GM21786 (cell line): Measurements from ENCODE around the gene DTX2.
A peak's percentile ranks its signal among the peaks of the same experiment; 100 is the strongest.
"Not testable (repeated sequence)": the region's sequence is repeated elsewhere in the genome, so short reads cannot be mapped to it uniquely, and the experiment has no call there.

Source experiments
- ATAC-seq: cut with Tn5 transposase; IDR thresholded peaks from one replicate; pipeline ENCODE4 v1.9.1; 2021; ENCODE audit not compliant: unreplicated experiment

The DTX2 gene

DNA sequence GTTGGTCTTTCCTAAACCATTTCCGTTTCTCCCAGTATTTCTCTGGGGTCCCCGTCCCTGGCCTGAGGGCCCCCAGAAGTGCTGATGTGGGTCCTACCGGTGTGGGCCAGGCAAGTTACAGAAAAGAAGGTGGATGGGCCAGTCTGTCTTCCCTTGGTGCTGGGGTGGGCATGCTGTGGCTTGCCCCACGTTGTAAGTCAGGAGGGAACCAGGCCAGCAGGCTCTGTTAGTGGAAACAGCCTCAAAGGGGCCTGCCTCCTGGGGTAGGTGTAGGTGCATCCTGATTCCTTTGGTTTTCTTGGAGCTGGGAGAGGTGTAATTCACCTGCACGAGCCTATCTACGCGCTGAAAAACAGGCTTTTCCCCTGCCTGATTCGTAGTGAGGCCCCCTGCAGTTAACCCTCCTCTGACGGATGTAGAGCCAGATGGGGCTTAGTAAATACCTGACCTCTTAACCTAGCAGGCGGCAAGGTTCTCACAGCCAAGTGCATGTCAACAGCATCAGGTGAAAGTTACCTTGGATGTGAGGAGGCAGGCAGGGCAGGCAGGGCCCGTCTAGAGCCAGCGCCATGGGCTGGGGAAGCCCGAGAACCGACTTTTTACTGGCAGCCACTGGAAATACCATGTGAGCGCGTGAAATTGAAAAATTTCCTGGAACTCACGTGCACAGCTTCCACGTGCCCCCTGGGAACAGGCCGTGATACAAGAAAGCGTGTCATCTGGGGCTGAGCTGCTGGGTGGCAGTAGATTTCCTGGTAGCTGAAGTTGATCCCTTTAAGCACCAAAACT lies 24.5 kb downstream of the DTX2 start:
- ATAC-seq = peak; percentile 15

DNA sequence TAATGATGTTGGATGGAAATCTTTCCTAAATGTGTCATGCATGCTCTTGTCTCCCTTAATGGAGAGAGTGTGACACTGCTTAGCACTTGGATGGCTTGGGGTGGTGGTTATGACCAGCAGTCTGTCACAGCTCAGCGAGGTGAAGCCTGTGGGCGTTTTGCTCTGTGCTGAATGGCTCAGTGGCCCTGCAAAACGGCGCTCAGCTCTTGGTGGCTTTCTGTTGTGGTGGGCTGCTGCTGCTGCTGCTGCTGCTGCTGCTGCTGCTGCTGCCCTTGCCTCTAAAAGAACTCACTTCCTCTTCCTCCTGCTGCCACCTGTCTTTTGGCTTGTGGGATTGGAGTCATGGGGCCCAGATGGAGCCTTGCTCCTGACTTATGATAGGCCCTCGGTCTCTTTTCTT lies 25.1 kb downstream of the DTX2 start:
- ATAC-seq = peak; percentile 98

DNA sequence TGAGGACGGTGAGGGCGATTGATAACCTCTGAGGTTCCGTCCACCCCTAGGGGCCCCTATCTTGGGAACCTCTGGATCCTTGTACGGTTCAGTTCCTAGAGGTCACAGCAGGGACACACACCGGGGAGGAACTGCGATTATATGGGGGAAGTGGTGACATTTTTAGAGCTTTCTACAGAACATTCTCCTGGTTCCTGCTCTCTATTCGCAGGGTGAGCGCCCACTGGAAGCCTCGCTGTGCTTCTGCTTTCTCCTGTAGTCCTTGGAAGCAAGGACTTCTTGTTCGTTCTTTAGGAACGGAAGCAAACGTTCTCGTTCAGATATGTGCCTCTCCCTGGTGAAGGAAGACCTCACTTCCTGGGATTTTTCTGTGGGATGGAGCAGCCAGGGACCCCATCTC lies 26.5 kb downstream of the DTX2 start:
- ATAC-seq = not testable (repeated sequence)

DNA sequence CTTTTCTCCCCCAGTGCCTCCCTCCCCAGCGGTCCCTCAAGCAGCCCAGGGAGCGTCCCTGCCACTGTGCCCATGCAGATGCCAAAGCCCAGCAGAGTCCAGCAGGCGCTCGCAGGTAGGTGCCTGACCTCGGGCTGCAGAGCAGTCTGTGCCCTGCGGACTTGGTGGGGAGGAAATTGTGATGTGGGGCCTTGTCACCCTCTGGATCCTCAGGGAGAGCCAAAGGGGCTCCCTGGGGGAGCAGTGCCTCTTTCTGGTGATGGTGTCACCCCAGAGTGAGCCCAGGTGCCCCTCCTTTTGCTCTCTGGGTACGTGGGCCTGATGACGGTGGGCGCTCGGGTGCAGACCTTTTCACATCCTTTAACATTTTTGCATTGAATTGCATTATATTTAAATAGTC lies 30.6 kb downstream of the DTX2 start:
- ATAC-seq = not testable (repeated sequence)

GRCh38 chr7:76495717-76496116 lies 34.2 kb downstream of the DTX2 start:
- ATAC-seq = not testable (repeated sequence)

- ATAC-seq = not testable (repeated sequence)
Measured at GRCh38 chr7:76497918-76498582, 36.5 kb downstream of the DTX2 start.

- ATAC-seq = not testable (repeated sequence)
Measured at GRCh38 chr7:76498583-76499200, 37.2 kb downstream of the DTX2 start.

DNA sequence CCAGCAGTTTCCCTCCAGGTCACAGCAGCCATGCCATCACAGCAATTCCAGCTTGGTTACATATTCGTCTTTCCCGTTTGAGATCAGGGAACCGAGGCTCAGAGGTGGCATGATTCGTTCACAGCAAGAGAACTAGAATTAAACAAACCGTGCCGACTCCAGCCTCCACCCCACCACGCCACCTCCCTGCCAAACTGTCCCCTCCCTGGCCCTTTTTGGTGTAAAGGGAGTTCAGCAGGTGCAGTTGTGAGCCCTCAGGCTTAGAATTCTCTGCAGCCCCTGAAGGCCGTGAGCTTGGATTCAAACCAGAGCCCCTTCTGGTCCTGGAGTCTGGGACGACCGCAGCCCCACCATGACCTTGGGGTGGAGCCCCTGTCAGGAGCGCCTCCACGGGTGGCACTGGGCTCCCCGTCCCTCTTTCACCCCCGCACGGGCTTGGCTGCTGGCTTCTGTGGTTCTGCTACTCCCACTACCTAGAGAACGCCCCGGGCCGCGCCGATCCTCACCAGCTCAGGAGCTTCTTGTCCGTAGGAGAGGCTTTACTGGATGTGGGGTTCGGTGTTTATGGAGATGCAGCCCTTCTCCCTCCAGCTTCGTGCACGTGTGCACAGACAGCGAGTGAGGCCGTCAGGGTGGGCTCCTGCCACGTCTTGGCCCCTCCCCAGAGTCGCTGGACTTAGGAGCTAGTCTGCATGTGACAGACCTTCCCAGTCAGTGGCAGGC lies 37.9 kb downstream of the DTX2 start:
- ATAC-seq = not testable (repeated sequence)

GRCh38 chr7:76499924-76500241 lies 38.4 kb downstream of the DTX2 start:
- not testable (repeated sequence) for ATAC-seq

- ATAC-seq = not testable (repeated sequence)
Measured at GRCh38 chr7:76502224-76502623, 40.7 kb downstream of the DTX2 start.

DNA sequence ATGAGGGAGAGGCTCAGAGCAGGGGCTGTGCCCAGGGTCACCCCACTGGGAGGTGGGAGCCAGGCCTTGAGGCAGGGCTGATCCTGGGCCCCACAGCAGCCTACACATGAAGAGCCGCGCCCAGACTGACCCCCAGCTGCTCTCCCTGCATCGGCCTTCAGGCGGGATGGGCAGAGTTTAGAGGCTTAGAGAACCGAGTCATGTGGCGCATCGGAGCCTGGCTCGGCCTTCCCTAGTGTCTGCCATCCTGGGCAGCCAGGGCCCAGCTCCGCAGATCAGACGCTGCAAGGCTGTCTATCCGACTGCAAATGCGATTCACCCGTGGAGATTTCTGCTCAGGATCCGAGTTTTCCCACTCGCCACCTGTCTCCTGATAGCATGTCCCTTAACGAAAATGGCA lies 41.3 kb downstream of the DTX2 start:
- not testable (repeated sequence) for ATAC-seq

- not testable (repeated sequence) for ATAC-seq
Measured at GRCh38 chr7:76503244-76503643, 41.7 kb downstream of the DTX2 start.

DNA sequence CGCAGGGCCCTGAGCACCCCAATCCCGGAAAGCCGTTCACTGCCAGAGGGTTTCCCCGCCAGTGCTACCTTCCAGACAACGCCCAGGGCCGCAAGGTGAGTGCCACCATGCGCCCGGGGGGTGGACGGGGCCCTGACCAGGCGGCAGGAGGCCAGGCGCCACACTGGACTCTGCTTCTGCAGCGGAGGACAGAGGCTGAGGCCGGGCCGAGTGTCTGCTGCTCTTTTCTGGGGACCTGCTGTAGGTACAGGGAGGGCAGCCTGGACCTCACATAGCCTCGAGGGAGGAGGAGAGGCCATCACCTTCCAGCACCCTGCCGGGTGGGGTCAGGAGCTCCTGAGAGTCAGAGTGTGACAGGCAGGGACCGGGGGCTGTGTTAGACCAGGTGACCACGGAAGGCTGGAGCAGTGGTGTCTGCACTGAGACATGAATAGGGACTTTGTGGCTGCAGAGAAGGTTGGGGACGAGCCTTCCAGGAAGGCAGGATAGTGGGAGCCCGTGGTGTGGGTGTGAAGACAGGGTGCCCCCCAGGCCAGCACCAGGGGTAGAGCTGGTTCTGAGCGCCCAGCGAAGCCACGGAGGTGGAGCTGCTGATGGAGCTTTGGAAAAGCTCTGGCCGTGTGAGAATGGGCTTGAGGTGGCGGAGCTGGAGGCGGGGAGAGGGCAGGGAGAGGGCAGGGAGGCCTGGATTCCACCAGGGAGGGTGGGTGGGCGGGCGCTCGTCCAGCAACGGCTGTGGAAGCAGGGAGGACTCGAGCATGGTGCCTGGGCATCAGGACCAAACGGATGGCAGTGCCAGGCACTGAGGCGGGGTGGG lies 43.0 kb downstream of the DTX2 start:
- ATAC-seq = not testable (repeated sequence)

DNA sequence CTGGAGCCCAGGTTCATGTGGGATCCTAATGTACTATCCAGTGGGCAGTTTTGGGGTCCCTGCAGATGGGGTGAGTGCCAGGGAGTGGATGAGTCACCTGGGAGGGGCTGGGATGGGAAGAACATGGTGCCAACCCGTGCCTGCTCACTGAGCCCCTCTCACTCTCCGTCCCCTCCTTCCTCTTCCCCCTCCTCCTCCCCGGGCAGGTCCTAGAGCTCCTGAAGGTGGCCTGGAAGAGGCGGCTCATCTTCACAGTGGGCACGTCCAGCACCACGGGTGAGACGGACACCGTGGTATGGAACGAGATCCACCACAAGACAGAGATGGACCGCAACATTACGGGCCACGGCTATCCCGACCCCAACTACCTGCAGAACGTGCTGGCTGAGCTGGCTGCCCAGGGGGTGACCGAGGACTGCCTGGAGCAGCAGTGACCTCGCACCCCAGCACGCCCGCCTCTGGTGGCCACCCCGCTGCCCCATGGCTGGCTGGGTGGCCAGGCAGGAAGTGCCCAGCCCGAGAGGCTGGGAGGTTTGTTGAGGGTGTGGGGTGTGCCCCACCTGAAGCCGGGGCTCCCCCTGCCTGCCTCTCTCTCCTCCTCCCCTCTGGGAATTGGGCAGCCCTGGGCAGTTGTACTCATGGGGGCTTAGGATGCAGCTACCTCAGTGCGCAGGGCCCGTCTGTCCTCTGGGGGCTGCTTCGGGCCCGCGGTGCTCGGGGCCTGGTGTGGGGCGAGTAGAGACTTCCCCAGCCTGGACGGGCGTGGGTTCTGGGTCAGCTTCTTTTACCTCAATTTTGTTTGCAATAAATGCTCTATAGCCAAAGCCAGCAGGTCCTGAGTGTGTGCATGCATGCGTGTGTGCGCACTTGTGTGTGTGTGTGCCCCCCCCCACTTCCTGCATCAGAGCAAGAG lies 43.9 kb downstream of the DTX2 start:
- no peak for ATAC-seq

DNA sequence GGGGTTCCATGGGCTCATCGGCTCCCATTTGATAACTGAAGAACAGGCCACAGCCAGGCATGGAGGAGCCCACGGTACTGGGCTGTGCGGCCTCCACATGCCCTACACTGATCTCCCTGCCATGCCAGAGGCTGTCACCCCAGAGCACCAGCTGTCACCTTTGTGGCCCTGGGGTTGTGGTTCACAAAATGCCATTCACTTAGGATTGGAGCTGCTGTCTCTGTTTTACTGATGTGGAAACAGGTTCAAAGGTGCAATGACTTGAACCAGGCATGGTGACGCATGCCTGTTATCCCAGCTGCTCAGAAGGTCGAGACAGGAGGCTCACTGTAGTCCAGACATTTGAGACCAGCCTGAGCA lies 44.6 kb downstream of the DTX2 start:
- ATAC-seq = no peak

DNA sequence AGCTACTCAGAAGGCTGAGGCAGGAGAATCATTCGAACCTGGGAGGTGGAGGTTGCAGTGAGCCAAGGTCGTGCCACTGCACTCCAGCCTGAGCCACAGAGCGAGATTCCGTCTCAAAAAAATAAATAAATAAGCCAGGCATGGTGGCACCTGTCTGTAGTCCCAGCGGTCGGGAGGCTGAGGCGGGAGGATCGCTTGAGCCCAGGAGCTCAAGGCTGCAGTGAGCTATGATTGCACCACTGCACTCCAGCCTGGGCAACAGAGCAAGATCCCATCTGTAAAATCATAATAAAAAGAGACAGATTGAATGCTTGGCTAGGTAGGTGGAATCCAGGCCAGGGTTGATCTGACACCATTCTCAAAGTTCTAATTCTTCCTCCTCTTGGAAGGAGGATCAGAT lies 45.1 kb downstream of the DTX2 start:
- ATAC-seq = not testable (repeated sequence)

DNA sequence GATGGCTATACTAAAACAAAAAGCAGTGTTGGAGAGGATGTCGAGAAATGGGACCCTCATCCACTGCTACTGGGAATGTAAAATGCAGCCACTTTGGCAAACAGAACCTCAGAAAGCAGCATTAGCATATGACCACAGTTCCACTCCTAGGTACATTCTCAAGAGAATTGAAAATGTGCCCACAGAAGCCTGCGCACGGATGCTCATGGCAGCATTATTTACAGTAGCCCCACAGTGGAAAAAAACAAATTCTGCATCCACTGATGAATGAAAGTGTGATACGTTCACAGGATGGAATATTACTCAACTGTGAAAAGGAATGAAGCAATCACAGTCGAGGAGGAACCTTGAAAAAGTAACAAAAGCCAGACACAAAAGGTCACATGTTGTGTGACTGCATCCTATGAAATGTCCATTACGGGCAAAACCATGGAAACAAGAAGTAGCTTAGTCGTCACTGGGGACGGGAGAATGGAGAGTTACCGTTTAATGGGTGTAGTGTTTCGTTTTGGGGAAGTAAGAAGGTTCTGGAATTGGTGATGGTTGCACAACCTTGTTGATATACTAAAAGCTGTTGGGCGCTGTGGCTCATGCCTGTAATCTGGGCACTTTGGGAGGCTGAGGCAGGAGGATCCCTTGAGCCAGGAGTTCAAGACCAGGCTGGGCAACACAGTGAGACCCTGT lies 46.4 kb downstream of the DTX2 start:
- no peak for ATAC-seq

DNA sequence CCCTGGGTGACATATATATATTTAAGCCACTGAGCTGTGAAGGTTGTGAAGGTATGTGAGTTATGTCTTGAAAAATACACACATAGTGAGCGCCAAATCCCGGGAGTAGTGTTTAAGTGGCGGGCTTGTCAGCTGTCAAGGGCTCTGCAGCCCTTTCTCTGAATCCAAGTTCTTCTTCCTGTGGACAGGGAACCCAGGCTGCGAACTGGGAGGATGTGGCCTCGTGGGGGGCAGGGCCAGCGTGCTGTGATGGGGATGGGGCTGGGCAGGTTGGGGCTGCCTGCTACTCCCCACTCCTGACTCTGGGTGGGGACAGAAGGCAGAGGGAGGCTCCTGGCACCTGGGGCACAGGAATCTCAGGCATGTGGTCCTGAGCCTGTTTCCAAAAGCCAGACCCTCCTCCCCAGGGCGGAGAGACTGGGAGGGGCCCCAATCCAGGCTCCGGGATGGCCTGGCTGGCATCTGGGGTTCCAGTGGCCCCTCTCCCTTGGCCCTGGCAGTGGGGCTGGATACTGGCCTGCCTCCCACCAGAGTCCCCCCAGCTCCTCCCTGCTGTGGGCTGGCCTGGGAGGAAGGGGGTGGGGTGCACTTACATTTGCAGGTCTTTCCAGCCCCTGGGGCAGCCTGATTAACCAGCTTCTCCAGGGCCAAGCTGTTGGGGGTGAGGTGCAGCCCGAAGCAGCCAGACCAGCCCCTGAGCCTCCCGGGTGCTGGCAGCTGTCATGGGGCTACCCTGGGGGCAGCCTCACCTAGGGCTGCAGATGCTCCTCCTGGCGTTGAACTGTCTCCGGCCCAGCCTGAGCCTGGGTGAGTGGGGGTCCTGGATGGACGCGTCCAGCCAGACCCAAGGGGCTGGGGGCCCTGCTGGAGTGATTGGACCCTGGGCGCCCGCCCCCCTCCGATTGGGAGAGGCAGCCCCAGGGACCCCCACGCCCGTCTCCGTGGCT lies 48.7 kb downstream of the DTX2 start, which contains the start of gene UPK3B:
Gene UPK3B, plus strand, starts transcription at position 622 of the 947 bp plus-strand sequence. Its CDS starts 101 bp downstream, at position 723.
- no peak for ATAC-seq
